Right renal cortex interstitium (tissue), 3 donors: ENCODE measurements around the gene CSN3. TPM values are rescaled to one million over a fixed set of nuclear protein-coding genes. Genes with fewer than 3 reads are reported as not detected.
"Not testable (repeated sequence)": the region's sequence is repeated elsewhere in the genome, so short reads cannot be mapped to it uniquely, and the experiment has no call there.

ENCODE experiments used
- DNase-seq, 3 donors: peaks; one replicate each; pipeline ENCODE4 v3.0.0-alpha.2; 2013; ENCODE audit warnings: low read depth in 3 of 3, low spot score in 2 of 3
- polyA plus RNA-seq, 3 donors: library from polyadenylated mRNA; unstranded; fragments of 120-200 nt; gene quantifications; one replicate each; pipeline ENCODE4 v1.2.1, GENCODE V29; 2013; ENCODE audit not compliant: insufficient read length in 3 of 3

The CSN3 gene
- polyA plus RNA-seq: not detected

- not testable (repeated sequence) for DNase-seq
Observed at GRCh38 chr4:70242297-70242696, at the start of gene CSN3. Gene CSN3, plus strand, starts transcription at chr4:70242597. Its CDS starts 2,223 bp downstream, at chr4:70244820.

- no peak for DNase-seq
Observed at GRCh38 chr4:70192895-70193294, 49.5 kb upstream of the CSN3 start.

GRCh38 chr4:70195425-70195824 lies 47.0 kb upstream of the CSN3 start, which contains the start of gene ODAM:
Gene ODAM, plus strand, starts transcription at chr4:70195725. Its CDS starts 819 bp downstream, at chr4:70196544.
- DNase-seq: no peak

GRCh38 chr4:70196857-70197256 lies 45.5 kb upstream of the CSN3 start:
- DNase-seq: no peak

GRCh38 chr4:70197842-70198241 lies 44.6 kb upstream of the CSN3 start:
- no peak for DNase-seq

GRCh38 chr4:70203601-70204000 lies 38.8 kb upstream of the CSN3 start:
- DNase-seq: no peak

GRCh38 chr4:70212752-70213151 lies 29.6 kb upstream of the CSN3 start:
- DNase-seq: not testable (repeated sequence)

- DNase-seq: not testable (repeated sequence)
Observed at GRCh38 chr4:70216109-70216508, 26.3 kb upstream of the CSN3 start.

- DNase-seq: not testable (repeated sequence)
Observed at GRCh38 chr4:70216550-70216949, 25.8 kb upstream of the CSN3 start.

GRCh38 chr4:70221389-70221788 lies 21.0 kb upstream of the CSN3 start:
- not testable (repeated sequence) for DNase-seq

GRCh38 chr4:70221818-70222217 lies 20.6 kb upstream of the CSN3 start:
- not testable (repeated sequence) for DNase-seq

- DNase-seq: no peak
Observed at GRCh38 chr4:70225824-70226223, 16.6 kb upstream of the CSN3 start, which contains the start of gene FDCSP. Gene FDCSP, plus strand, starts transcription at chr4:70226124. Its CDS starts 5,071 bp downstream, at chr4:70231195.

GRCh38 chr4:70236125-70236524 lies 6.3 kb upstream of the CSN3 start:
- no peak for DNase-seq

- DNase-seq: no peak
Observed at GRCh38 chr4:70239131-70239883, 3.1 kb upstream of the CSN3 start.

GRCh38 chr4:70239884-70240591 lies 2.4 kb upstream of the CSN3 start:
- DNase-seq: no peak

- DNase-seq: no peak
Observed at GRCh38 chr4:70243091-70243490, 694 bp downstream of the CSN3 start.

GRCh38 chr4:70251250-70251944 lies 9.0 kb downstream of the CSN3 start:
- DNase-seq: no peak

- no peak for DNase-seq
Observed at GRCh38 chr4:70251945-70252277, 9.5 kb downstream of the CSN3 start.

GRCh38 chr4:70269674-70270073 lies 27.3 kb downstream of the CSN3 start:
- no peak for DNase-seq

GRCh38 chr4:70277121-70277520 lies 34.7 kb downstream of the CSN3 start:
- DNase-seq: no peak

- no peak for DNase-seq
Observed at GRCh38 chr4:70280567-70280966, 38.2 kb downstream of the CSN3 start.
